A549 treated with CORT108297 at 1 μM for 4 hours (cell line): ENCODE data around the gene MYEOV. TPM values are rescaled to one million over a fixed set of nuclear protein-coding genes. Genes with fewer than 3 reads are reported as not detected.

Experiments
- total RNA-seq: library from RNA; stranded (reverse); fragments of 200-300 nt; extraction: Qiagen RNA extraction; gene quantifications from 5 replicates; pipeline ENCODE4 v1.2.3, GENCODE V29; 2022

Gene MYEOV
- 98.5 to 119 TPM (median 112 TPM) in 5 replicates for total RNA-seq

DNA sequence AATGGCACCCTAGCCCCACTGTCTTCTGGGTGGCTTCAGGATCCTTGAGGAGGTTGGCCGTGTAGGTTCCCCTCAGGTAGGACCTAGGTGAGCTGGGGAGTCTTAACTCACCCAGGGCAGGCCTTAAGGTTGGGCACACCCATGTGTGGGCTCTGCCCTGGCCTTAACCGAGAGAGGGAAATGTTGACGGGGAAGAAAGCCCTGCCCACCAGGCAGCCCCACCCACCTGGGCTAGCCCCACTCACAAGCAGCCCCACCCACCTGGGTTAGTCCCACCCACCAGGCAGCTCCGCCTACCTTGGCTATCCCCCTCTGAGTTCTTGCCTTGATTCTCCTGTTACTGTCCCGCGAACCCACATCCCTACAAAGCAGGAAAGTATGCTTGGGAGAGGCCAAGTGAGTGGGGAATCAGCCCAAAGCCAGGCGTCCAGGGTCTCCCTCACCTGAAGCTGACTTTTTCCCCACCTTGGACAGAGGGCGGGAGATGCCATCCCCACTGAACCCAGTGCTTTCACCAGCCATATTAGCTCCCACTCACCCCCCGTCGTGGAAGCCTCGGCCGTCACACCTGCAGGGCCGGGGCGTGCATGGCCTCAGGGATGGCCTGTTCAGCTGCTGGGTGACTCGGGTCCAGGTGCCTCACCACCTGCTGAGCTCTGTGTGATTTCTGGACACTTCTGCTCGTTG is at the start of gene MYEOV:
MYEOV (plus strand) TSS at position 337 of the 687 bp plus-strand sequence. CDS start 1,200 bp downstream, outside the sequence.

Other genes starting within 250 kb of the MYEOV start
- 8.5 to 14.0 TPM (median 13.4 TPM) in 5 replicates for gene TPCN2, start 245.2 kb upstream of the MYEOV start, total RNA-seq
- gene SMIM38, start 138.2 kb upstream of the MYEOV start, total RNA-seq, result 0.04 to 0.05 TPM (median 0.05 TPM) in 4 of 5 replicates, not detected in the other
- gene LINC01488, start 187.5 kb downstream of the MYEOV start, total RNA-seq, result 0.03 to 0.05 TPM (median 0.05 TPM) in 3 of 5 replicates, not detected in the others